ENCODE data around the gene TMEM132C.

Gene TMEM132C

DNA sequence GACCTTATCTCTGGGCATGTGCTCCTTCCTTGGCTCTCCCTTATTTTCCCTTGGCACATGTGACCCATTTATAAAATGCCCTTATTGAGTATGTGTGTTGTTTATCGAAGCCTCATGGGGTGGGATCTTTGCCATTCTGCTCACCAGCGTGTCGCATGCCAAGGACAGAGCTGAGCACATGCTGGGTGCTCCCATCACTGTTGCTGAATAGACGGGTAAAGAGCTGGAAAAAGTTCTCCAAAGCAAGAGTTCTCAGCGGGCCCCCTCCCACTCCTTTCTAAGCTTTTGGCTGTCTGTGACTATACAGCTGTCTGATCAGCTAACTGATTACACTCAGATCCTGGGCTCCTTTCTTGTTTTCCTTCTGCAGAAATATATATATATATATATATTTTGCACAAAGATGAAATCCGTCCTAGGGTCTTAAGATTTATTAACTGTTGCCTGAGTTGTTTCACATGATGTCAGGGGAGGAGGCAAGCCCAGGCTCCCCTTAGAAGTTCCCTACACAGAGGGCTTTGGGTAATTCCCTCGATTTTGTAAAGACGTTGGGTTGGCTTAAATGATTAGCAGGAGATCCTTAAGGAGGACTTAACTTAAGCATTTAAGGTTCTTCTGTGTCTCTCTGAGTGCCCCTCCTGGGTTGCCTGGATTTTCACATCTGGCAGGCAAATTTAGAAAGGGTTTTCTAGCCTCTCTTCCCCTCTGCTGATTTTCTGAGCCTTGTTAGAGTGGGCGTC, 71.6 kb downstream of the TMEM132C start:
- DNase-seq (ENCODE audit: low read depth) = no peak

DNA sequence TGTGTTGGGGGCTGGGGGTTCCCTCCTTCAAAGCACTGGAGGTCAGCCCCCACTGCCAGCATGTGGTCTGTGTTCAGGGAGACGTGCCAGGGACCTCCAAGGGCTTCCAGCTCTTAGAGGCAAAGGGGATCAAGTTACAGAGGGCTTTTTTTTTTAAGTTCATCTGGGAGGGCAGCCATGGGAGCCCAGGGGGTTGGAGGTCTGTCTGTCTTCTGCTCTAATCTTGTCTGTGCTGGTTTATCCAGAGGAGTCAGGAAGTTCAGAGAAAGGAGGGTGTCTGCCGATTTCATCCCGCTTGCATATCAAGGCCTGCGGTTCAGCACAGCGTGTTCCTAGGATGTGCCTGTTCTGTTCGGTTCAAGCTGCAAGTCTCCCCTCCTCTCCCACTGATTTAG, 72.2 kb downstream of the TMEM132C start:
- DNase-seq (ENCODE audit: low read depth) = no peak

DNA sequence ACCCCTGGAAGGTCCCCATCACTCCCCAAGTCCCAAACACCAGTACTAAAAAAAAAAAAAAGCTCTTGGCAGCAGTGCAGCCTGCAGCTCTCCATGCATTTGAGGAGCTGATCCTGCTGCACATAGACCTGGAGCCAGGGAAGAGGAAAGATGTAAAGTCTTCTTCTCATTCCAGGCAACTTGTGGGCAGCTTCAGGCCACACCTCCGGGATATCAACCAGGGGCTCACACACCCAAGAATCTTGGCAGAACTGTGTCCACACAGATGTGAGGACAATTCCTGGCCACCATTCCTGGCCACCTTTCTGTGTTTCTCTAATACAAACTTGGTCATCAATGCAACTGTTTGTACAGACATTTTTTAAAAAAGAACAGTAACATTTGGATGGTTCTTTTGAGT, 72.7 kb downstream of the TMEM132C start:
- DNase-seq (ENCODE audit: low read depth) = no peak

DNA sequence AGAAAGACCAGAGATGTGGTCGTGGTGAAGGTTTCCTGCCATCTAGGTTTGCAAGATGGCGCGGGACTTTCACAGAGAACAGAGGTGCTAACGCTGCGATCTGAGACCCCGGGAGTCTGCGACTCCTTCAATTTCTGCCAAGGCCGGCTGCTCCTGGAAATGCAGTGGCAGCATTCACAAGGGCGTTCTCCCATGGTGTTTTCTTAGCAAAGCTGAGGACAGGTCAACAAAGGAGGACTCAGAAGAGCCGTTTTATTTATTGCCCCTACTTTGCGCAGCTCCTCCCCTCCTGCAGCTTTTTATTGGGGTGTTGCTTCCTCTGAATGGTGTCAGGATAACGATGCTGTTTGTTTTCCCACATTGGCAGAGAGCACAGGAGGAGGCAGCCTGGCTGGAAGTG, 86.3 kb downstream of the TMEM132C start:
- no peak for DNase-seq (ENCODE audit: low read depth)

DNA sequence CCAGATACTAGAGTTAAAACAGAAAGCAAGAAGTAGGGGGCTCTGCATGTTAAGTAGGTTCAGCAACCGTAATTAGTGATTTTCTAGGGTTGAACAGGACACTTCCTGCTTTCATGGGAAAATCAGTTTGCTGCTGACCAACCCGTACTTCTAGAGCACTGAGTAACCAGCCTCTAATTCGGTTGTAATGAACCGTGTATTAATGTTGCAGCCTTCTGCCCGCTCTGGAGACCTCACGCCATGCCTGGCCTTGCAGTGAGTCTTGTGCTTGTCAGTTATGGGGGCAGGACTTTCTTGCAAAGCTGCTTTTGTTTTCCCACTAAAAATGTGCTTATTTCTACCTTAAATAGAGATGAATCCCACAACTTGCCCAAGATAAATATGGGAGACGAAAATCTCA, 89.6 kb downstream of the TMEM132C start:
- no peak for DNase-seq (ENCODE audit: low read depth)

DNA sequence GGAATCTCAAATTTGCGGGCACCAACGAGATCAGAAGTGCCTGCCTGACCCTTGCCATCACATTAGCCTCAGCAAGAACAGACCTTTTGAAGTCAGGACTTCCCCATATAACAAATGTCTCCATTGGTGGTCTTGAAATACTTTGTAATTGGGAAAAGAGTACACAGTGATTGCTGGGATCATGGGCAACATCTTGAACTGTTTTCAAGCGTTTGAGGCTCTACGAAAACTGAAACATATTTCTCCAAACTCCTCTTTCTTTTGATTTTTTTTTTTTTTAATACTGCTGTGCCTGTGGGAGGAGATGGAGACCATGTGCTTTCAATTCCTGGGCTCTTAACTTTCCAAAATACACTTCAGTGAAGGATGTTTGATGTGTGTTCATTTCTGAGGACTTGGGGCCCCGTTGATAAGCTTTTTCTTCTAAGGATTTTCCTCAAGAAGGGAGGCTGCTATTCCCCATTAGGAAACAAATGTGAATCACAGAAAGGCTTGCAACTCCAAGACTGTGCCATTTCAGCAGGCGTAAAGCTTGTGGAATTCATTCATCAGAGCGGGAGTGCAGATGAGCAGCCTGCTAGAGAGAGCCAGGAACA, 94.5 kb downstream of the TMEM132C start:
- no peak for DNase-seq (ENCODE audit: low read depth)

DNA sequence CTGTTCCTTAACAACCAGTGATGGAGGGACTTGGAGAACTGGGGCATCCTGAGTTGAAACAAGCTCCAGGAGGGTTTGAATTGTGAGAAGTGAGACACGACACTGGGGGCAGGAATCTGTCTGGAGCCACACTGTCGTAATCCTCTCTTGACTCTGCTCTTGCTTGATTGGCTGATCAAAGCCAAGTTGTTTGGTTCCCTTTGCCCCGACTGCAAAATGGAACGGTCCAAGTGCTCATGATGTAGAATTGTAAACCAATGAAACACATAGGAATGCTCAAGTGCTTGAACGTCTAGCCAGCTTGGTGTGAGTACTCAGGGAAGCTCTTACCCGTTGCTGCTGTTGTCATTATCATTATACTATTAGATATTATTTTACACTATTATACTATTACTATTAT, 98.1 kb downstream of the TMEM132C start:
- no peak for DNase-seq (ENCODE audit: low read depth)

DNA sequence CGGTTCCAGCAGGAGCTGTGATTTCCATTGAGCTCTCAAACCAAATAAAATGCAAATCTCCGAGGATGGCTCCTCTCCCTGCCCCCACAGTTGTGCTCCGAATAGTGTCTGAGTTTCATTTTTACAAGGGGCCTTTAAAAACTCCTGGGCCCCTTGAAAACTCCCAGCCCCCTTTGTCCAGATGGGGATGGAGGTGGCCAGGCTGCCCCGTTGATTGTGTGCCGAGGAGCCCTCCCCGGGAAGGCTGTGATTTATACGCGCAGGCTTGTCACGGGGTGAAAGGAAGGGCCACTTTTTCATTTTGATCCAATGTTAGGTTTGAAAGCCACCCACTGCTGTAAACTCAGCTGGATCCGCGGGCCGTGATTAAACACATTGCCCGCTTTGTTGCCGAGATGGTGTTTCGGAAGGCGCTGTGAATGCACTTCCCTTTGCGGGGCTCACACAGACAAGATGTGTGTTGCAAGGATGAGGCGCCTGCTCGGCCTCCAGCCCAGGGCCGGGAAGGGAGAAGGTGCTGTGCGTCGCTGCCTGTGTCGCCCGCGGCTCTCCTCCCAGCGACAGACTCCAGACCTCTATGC, 98.8 kb downstream of the TMEM132C start:
- no peak for DNase-seq (ENCODE audit: low read depth)

DNA sequence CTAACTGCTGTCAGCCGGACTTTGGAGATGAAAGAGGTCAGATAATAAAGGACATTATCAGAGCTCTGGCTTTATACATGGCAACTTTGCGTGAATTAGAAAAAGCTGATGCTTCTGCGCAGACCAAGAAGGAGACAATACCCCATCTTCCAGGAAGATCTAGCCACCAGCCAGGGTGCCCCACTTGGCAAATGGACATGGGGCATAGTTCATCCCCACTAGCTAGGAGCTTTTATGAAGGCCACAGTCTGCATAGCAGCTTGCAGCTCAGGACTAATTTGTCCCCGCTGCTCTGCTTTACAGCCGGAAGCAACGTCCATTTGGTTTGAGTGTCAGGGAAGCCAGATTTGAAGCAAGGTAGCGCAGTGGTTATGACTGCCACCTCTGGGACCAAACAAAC, 101.0 kb downstream of the TMEM132C start:
- DNase-seq (ENCODE audit: low read depth) = no peak

DNA sequence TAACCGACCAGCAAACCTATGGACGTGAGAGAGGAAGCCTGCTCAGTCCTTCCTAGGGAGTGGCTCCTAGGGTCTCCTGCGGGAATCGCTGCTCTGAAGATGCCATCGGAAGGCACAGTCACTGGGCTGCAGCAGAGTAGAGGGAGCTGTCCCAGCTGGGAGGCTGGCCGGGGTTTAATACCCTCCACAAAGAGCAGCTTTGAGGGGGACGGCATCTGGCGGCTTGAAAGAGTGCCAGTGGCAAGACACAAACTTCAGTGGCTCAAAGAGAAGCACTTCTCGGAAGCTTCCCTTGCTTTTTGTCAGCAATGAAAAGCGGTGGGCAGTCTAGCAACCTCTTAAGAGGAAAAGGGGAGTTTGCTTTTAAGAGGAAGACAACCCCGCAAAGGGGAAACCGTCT, 114.6 kb downstream of the TMEM132C start:
- no peak for DNase-seq (ENCODE audit: low read depth)

DNA sequence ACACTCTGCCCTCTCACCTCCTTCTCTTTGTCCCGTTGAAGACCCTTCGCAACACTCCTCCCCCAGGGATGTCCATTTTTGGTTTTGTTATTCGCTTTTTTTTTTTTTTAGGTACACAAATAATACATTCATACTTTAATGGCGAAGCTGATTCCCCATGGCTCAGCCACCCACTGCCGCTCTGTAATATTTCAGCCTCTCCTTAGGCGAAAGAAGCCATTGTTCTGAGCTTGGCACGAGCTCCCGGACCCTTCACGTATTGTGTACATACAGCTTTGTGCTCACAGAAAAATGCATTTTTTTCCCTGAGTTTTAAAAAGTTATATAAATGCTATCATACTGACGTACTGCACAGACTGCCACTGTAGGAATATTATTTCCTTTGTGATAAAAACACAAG, 115.0 kb downstream of the TMEM132C start:
- DNase-seq (ENCODE audit: low read depth) = no peak

DNA sequence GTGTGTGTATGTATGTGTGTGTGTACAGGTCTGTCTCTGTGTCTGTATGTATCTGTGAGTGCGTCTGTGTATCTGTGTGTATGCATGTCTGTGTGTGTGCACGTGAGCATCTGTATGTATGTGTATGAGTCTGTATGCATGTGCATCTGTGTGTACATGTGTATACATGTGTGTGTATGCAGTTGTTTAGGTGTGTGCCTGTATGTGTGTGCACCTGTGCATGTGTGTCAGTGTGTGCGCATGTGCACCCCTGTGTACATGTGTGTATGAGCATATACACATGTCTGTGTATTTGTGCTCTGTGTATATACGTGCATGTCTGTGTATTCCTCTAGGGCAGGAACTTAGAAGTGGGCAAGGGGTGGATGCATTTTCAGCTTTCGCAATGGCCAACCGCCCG, 116.0 kb downstream of the TMEM132C start:
- DNase-seq (ENCODE audit: low read depth) = no peak

DNA sequence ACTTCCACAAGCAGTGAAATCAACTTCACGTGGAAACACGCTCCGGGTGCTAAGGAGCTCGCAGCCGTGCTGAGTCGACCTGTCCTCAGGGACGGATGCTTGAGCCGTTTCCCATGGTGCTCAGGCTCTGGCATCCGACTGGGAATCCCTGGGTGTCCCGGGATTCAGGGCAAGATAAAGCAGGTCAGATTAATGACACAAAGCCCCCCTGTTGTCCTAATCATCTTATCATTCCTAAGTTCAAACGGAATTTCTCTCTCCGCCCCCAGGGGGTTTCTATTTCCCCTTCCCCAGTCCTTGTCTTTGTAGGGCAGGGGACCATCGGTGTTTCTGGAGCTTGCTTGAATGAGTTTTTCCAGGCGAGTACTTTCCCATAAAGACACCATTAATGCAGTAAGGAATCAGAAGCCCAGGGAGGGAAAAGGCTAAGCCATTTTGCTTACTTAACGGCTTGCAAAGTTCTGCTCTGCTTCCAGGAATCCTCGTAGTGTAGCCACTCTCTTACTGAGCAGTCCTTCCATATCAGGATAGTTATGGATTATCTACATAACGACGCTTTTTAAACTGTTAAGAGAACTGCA, 116.5 kb downstream of the TMEM132C start:
- no peak for DNase-seq (ENCODE audit: low read depth)

DNA sequence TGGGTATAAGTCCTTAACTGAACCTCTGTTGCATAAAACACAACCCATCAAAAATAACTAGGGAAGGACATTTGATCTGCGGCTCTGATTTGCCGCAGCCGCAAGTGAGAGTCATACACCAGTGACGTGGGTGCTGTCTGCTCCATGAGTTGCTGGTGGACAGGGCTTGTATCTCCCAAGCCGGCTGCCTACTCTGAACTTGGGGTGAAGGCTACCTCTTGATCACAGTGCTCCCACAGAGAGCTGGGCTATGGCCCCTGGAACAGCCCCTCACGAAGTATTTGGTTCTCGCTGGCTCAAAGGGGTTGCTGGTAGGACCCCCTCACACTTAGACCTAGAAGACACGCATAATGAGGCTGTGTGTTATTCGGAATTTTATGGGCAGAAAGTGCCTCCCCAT, 118.8 kb downstream of the TMEM132C start:
- no peak for DNase-seq (ENCODE audit: low read depth)

DNA sequence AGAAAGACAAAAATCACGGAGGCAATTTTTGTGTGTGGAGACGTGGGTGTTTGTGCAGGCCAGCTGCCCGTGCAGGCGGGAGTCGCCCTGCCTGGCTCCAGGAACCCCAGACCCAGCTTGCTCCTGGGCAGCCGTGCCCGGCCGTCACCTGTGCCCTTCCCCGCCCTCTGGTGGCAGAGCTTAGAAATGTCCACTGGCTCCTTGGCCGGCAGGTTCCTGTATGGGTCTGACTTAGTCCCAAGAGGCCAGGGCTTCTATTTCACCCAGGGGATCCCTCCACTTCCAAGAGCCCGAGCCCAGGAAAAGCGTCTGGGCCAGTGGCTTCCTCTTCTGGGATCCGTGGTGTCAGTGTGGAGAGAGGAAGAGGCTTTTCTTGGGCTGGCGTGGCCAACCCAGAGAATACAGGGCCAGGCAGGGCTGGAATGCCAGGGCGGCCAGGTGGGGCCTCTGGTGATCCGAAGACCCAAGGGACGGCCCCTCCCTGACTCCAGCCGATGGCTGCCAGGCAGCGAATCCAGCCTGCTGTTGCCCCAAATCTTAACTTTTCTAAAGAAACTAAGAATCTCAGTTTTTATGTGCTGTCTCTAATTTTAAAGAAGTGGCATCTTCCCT, 120.9 kb downstream of the TMEM132C start:
- no peak for DNase-seq (ENCODE audit: low read depth)

DNA sequence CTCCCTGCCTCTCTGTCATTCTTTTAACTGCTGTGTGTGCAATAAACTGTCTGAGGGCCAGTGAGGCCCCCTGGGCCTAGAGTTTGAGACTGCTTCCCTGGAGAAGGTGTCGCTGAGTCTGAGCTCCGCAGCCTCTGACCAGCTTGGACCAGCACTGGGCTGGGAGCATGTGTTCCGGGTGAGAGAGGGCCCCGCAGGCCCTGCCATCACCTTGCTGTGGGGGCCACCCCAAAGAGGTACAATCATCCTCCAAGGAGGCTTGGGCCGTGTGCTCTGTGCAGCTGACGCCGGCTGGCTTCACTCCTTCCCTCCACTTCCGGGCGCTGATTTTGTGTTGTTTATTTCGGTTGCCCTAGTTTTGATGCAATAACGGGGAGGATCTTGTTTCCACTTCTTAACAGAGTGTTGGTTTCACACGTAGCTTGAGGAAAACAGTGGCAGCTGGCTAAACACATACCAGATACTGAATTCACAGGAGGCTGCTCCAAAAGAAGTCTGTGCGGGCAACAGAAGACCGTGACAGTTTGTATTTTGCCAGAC, 121.6 kb downstream of the TMEM132C start:
- no peak for DNase-seq (ENCODE audit: low read depth)

DNA sequence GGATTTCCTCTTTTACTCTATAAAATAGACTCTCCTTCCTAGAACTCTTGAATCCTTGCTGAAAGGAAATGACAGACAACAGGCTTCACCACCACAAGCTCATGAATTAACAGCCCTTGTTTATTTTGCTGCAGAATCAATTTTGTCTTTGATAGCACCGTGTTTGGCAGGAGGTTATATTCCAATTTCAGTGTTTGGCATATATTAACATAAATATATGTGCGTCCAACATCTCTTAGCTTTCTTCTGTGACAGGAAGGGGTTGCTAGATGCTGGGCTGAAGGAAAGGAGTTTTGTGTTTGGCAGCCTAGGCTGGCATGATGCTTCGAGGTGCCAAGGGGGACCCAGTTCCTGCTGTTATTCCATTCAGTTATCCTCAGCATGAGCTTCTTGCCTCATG, 126.4 kb downstream of the TMEM132C start:
- DNase-seq (ENCODE audit: low read depth) = no peak

DNA sequence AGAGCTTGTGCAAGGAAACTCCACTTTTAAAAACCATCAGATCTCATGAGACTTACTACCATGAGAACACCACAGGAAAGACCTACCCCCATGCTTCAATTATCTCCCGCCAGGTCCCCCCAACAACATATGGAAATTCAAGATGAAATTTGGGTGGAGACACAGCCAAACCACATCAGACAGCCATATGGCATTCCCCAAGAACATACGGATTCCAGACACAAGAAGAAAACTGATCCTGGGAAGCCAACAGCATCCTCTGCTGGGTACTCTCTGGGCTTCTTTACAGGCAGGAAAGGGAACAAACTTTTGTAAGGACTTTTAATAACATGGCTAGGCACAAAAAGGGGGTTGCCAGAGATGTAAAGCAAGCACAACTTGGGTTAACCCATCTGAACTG, 127.2 kb downstream of the TMEM132C start:
- DNase-seq (ENCODE audit: low read depth) = no peak

DNA sequence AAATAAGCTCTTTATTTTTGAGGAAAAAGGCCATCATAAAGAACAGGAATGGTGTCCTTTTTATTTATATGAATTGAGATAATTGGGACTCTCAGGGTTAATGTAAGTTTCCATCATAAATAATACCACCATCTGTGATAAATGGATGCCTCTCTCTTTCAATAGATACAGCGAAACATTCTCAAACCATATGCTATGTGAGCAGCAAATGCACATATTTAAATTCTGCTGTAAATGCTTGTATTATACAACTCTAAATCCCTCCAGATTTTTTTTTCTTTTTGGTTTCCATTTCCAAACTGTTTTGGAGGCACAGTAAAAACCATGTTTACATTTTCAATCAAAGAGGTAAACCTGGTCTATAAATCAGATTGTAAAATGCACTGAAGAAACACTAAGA, 132.3 kb downstream of the TMEM132C start:
- DNase-seq (ENCODE audit: low read depth) = no peak

DNA sequence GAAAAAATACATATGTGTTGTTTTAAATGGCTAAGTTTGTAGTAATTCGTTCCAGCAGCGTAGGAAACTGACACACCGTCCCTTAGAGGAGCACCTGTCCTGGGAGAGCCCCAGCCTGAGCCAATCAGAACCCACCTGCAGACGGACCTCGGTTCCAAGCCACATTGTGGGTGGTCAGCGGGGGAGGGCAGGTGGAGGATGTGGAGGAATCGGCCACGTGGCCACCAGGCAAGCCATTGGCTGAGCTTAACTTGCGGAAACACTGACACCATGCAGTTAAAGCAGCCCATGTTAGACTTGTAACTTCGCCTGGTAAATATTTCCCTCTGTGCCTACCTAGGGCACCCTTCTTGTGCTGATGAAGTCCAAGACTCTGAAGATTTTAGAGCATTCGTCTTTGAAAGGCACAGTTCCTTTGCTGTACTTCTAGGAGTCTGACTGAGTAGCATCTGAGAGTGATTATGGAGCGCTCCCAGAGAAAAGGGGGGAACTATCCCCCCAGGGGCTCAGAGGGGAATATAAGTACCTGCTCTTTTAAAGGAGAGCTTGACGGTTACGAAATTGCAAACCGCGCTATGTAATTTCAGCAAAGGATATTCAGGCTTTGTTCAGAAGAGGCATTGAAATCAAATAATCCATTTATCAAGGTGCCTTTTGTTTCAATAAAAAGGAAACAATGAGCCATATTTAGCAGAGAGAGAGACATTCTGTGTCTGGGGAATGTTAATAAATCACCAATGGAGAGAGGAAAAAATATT, 135.7 kb downstream of the TMEM132C start:
- DNase-seq (ENCODE audit: low read depth) = no peak

DNA sequence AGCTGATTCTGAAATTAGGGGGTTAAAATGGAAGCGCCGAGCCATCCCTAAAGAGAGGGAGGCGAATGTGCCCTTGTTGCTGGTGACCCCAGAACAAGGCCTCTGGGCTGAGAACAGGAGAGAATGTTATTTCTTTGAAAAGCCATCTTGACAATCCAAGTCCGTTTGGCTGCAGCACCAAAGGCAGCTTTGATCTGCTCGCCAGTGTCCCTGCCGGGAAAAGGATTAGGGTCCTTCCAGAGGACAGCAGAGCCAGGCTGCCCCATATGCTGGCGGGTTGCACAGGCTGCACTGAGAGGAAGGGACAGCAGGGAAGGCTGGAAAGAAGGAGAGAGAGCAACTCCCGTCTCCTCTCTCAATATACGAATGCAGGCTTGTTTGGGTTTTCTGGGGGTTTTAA, 141.7 kb downstream of the TMEM132C start:
- no peak for DNase-seq (ENCODE audit: low read depth)

DNA sequence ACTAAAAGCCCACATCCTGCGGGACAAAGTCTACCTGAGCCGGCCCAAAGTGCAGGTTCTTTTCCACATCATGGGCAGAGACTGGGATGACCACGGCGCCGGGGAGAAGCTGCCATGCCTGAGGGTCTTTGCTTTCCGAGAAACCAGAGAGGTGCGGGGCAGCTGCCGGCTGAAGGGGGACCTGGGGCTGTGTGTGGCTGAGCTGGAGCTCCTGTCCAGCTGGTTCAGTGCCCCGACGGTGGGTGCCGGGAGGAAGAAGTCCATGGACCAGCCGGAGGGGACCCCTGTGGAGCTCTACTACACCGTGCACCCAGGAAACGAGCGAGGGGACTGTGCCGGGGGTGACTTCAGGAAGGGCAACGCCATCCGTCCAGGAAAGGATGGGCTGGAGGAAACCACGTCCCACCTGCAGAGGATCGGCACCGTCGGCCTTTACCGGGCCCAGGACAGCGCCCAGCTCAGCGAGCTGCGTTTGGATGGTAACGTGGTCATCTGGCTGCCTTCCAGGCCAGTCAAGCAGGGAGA, 148.1 kb downstream of the TMEM132C start:
- DNase-seq (ENCODE audit: low read depth) = no peak
